Measurements from ENCODE around the gene KRT13. TPM values are rescaled to one million over a fixed set of nuclear protein-coding genes. Genes with fewer than 3 reads are reported as not detected.

Gene KRT13
- total and polyA plus RNA-seq, 8 donors: 0.17 to 29.1 (median 0.48) TPM; not detected in 2

GRCh38 chr17:41480581-41480980 lies 24.8 kb downstream of the KRT13 start:
- no peaks in the 10 kb centered on the region for H3K9me3 ChIP-seq
- TF ChIP-seq, protein P1, sequence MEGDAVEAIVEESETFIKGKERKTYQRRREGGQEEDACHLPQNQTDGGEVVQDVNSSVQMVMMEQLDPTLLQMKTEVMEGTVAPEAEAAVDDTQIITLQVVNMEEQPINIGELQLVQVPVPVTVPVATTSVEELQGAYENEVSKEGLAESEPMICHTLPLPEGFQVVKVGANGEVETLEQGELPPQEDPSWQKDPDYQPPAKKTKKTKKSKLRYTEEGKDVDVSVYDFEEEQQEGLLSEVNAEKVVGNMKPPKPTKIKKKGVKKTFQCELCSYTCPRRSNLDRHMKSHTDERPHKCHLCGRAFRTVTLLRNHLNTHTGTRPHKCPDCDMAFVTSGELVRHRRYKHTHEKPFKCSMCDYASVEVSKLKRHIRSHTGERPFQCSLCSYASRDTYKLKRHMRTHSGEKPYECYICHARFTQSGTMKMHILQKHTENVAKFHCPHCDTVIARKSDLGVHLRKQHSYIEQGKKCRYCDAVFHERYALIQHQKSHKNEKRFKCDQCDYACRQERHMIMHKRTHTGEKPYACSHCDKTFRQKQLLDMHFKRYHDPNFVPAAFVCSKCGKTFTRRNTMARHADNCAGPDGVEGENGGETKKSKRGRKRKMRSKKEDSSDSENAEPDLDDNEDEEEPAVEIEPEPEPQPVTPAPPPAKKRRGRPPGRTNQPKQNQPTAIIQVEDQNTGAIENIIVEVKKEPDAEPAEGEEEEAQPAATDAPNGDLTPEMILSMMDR (IDR thresholded peaks at IDR 0.05): no peak
- no peak overlapping the region for H3K4me3 ChIP-seq
- no peak for ATAC-seq
- DNase-seq: no peak
- no peaks in the 10 kb centered on the region for H3K36me3 ChIP-seq
- intact Hi-C loops (cut with DNase I): no loop called here
- H3K27ac ChIP-seq: no peak overlapping the region
- no peaks in the 10 kb centered on the region for H3K27me3 ChIP-seq
- no peaks in the 10 kb centered on the region for H3K4me1 ChIP-seq

GRCh38 chr17:41480136-41480535 lies 25.3 kb downstream of the KRT13 start:
- no peaks in the 10 kb centered on the region for H3K27me3 ChIP-seq
- H3K4me1 ChIP-seq: no peaks in the 10 kb centered on the region
- H3K9me3 ChIP-seq: no peaks in the 10 kb centered on the region
- DNase-seq: no peak
- H3K27ac ChIP-seq: no peak overlapping the region
- ATAC-seq: no peak
- TF ChIP-seq, protein P1 (IDR thresholded peaks at IDR 0.05): no peak
- no peak overlapping the region for H3K4me3 ChIP-seq
- no peaks in the 10 kb centered on the region for H3K36me3 ChIP-seq
- intact Hi-C loops (cut with DNase I): no loop called here

DNA sequence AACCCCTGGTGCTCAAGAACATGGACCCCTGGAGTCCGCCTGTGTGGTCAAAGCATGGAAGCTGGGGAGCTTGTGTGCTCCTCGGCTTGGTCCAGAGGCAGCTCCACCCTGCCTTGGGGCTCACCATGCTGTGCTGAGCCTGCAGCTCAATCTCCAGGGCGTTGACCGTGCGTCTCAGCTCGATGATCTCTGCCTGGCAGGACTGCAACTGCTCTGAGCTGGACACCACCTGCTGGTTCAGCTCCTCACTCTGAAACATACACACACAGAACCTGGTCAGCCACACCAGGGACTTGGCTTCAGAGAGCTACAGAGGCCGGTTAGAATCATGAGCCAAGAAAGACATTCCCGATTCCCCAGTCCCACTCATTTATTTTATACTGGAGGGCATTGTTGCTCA lies 27.2 kb downstream of the KRT13 start:
- TF ChIP-seq, protein P1 (IDR thresholded peaks at IDR 0.05): no peak
- no peaks in the 10 kb centered on the region for H3K27me3 ChIP-seq
- no peak overlapping the region for H3K4me3 ChIP-seq
- no peak for ATAC-seq
- H3K9me3 ChIP-seq: no peaks in the 10 kb centered on the region
- intact Hi-C loops (cut with DNase I): no loop called here
- no peaks in the 10 kb centered on the region for H3K4me1 ChIP-seq
- no peaks in the 10 kb centered on the region for H3K36me3 ChIP-seq
- H3K27ac ChIP-seq: no peak overlapping the region
- no peak for DNase-seq

- ATAC-seq (no peak), DNase-seq (no peak)
- no peak overlapping the region for H3K27ac ChIP-seq
- TF ChIP-seq, protein P1 (IDR thresholded peaks at IDR 0.05): no peak
- no peak overlapping the region for H3K4me3 ChIP-seq
- no peaks in the 10 kb centered on the region for H3K27me3 ChIP-seq
- H3K9me3 ChIP-seq: no peaks in the 10 kb centered on the region
- intact Hi-C loops (cut with DNase I): no loop called here
- H3K36me3 ChIP-seq: no peaks in the 10 kb centered on the region
- H3K4me1 ChIP-seq: no peaks in the 10 kb centered on the region
Measured at GRCh38 chr17:41476866-41477815, 28.3 kb downstream of the KRT13 start.

DNA sequence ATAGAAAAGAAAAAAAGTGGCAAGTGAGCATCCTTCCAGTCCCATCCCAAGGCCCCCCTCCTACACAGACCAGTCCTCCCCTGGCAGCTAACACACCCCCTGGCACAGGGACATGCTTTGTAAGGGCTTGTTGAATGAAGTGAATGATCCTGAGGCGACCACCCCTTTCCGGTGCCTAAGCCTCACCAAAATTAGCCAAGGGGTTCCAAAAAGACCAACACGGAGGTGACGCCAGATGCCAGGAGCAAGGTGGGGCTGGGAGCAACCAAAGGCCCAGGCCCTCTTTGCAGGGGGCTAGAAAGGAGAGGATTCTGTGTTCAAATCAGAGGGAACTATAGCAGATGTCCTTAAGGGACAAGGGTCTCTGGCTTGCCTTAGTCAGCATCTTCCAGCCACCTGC lies 30.0 kb downstream of the KRT13 start:
- no peaks in the 10 kb centered on the region for H3K4me1 ChIP-seq
- no peak for DNase-seq
- intact Hi-C loops (cut with DNase I): no loop called here
- no peak overlapping the region for H3K27ac ChIP-seq
- TF ChIP-seq, protein P1 (IDR thresholded peaks at IDR 0.05): no peak
- H3K36me3 ChIP-seq: no peaks in the 10 kb centered on the region
- no peak for ATAC-seq
- no peak overlapping the region for H3K4me3 ChIP-seq
- H3K9me3 ChIP-seq: no peaks in the 10 kb centered on the region
- H3K27me3 ChIP-seq: no peaks in the 10 kb centered on the region
